Mesothelial cell of epicardium (in vitro differentiated cells): ENCODE data around the gene PAMR1. TPM values are rescaled to one million over a fixed set of nuclear protein-coding genes. Genes with fewer than 3 reads are reported as not detected.
A peak's percentile ranks its signal among the peaks of the same experiment; 100 is the strongest.

Source experiments
- DNase-seq, 2 experiments: peaks; one replicate each; pipeline ENCODE4 v3.0.0; 2021; ENCODE audit warnings: low spot score in 2 of 2; ENCODE audit not compliant: unreplicated experiment in 2 of 2
- H3K27ac Mint-ChIP-seq: 2 replicates; pipeline ENCODE4 v1.8.0; 2021; ENCODE audit warnings: mixed read lengths
- H3K27me3 Mint-ChIP-seq: 2 replicates; pipeline ENCODE4 v1.8.0; 2021; ENCODE audit warnings: low read depth, mixed read lengths
- H3K36me3 Mint-ChIP-seq: 2 replicates; pipeline ENCODE4 v1.8.0; 2021; ENCODE audit warnings: mixed read lengths
- H3K4me1 Mint-ChIP-seq: 2 replicates; pipeline ENCODE4 v1.8.0; 2021; ENCODE audit warnings: mixed read lengths
- H3K4me3 Mint-ChIP-seq: 2 replicates; pipeline ENCODE4 v1.8.0; 2021; ENCODE audit warnings: mild to moderate bottlenecking, moderate library complexity, mixed read lengths
- H3K9me3 Mint-ChIP-seq: 2 replicates; pipeline ENCODE4 v1.8.0; 2021; ENCODE audit warnings: mixed read lengths
- CTCF ChIP-seq: fragments of 200-600 bp; sonication (generic); IDR thresholded peaks from one replicate; pipeline ENCODE4 v1.5.0; 2021; ENCODE audit warnings: antibody characterized with exemption; ENCODE audit not compliant: unreplicated experiment
- total RNA-seq: library from RNA; stranded (reverse); gene quantifications from 3 replicates; pipeline ENCODE4 v1.2.1, GENCODE V29; 2021

Gene PAMR1
- total RNA-seq, 1 donor from 2014 or later: 38.3 TPM

DNA sequence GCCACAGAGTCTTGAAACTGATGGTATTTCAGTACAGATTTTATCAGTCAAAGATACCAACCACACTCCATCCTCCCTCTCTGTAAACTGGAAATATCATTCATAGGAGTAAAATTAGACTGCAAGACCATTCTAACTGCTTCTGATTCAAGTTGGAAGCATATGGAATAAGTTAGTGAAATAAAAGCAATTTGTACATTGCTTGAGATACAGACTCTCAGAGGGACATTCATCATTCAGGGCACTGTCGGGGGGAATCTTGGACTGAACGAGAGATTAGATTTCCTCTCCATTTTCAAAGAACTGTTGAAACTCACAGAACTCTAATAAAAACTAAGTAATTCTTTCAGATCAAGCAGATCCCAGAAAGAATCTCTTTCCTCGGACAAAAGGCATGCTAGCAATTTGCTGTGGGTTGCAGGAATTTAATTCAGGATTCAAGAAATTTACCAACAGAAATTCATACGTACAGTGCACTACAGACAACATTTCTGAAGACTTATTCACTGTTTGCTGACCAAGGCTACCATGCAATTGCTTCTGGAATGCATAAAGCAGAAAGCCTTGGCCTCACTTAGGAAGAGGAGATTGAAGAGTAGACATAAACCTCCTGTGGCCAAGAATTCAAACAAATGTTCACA lies 34.1 kb downstream of the PAMR1 start:
- H3K36me3 Mint-ChIP-seq: peaks cover 3% of the 10 kb centered on the region
- TF ChIP-seq CTCF: no peak
- DNase-seq: no peak
- H3K9me3 Mint-ChIP-seq: no peaks in the 10 kb centered on the region
- H3K27ac Mint-ChIP-seq: peak overlapping the region; percentile 71
- H3K4me3 Mint-ChIP-seq: no peak overlapping the region
- peaks cover 12% of the 10 kb centered on the region for H3K4me1 Mint-ChIP-seq
- H3K27me3 Mint-ChIP-seq: peaks cover 13% of the 10 kb centered on the region

DNA sequence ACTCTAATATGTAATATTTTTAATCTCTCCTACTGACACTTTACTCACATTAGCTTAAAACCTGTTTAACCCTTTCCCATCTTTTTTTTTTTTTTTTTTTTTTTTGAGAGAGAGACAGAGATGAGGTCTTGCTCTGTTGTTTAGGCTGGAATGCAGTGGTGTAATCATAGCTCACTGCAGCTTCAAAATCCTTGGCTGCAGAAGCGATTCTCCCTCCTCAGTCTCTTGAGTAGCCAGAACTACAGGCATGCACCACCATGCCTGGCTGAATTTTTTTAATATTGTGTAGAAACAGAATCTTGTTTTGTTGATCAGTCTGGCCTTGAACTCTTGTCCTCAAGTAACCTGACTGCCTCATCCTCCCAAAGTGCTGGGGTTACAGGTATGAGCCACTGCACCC lies 37.3 kb downstream of the PAMR1 start:
- no peak for TF ChIP-seq CTCF
- Mint-ChIP-seq H3K9me3 (peaks cover 9% of the 10 kb centered on the region), H3K4me3 (no peak overlapping the region), H3K27me3 (peaks cover 7% of the 10 kb centered on the region), H3K4me1 (peaks cover 12% of the 10 kb centered on the region), H3K36me3 (peaks cover 11% of the 10 kb centered on the region), H3K27ac (no peak overlapping the region)
- no peak for DNase-seq

GRCh38 chr11:35487532-35488078 lies 37.8 kb downstream of the PAMR1 start:
- DNase-seq: no peak
- peaks cover 12% of the 10 kb centered on the region for H3K4me1 Mint-ChIP-seq
- H3K27ac Mint-ChIP-seq: no peak overlapping the region
- TF ChIP-seq CTCF: peak; percentile 23
- peaks cover 7% of the 10 kb centered on the region for H3K27me3 Mint-ChIP-seq
- H3K36me3 Mint-ChIP-seq: peaks cover 16% of the 10 kb centered on the region
- H3K9me3 Mint-ChIP-seq: peaks cover 14% of the 10 kb centered on the region
- no peak overlapping the region for H3K4me3 Mint-ChIP-seq

GRCh38 chr11:35486934-35487333 lies 38.5 kb downstream of the PAMR1 start:
- H3K9me3 Mint-ChIP-seq: peaks cover 21% of the 10 kb centered on the region
- no peak for DNase-seq
- no peak overlapping the region for H3K27ac Mint-ChIP-seq
- peaks cover 7% of the 10 kb centered on the region for H3K27me3 Mint-ChIP-seq
- peaks cover 21% of the 10 kb centered on the region for H3K36me3 Mint-ChIP-seq
- no peak for TF ChIP-seq CTCF
- H3K4me1 Mint-ChIP-seq: peaks cover 10% of the 10 kb centered on the region
- no peak overlapping the region for H3K4me3 Mint-ChIP-seq

DNA sequence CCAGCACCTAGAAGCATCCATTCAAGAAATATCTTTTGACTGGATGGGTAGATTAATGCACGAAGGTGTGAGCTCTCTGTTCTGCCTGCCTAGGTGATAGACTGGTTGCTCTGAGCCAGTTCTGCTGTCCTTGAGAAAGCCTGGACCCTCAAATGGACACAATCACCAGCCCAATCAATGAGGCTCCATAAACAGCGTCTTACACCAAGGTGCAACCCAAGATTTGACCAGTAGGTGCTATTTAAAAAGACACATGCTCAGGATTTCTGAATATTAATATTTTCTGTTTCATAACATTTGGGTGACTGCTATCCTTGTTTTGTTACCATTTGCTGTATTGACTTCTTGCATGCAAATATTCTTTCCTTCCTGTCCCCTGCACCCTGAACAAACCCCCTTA lies 39.0 kb downstream of the PAMR1 start:
- DNase-seq: no peak
- no peak overlapping the region for H3K27ac Mint-ChIP-seq
- H3K4me3 Mint-ChIP-seq: no peak overlapping the region
- TF ChIP-seq CTCF: peak; percentile 23
- peaks cover 21% of the 10 kb centered on the region for H3K36me3 Mint-ChIP-seq
- H3K4me1 Mint-ChIP-seq: peaks cover 5% of the 10 kb centered on the region
- peaks cover 7% of the 10 kb centered on the region for H3K27me3 Mint-ChIP-seq
- H3K9me3 Mint-ChIP-seq: peaks cover 21% of the 10 kb centered on the region
